SK-N-SH (cell line): ENCODE data around the gene TPP2.

Experiments
- CHD2 ChIP-seq: fragments of 150-350 bp; IDR thresholded peaks from 2 replicates; pipeline ENCODE4 v1.6.1; 2018; ENCODE audit warnings: low read length; ENCODE audit not compliant: partially characterized antibody
- CTCF ChIP-seq: fragments of 200-600 bp; sonication (generic); IDR thresholded peaks from 2 replicates; pipeline ENCODE4 v1.6.1; 2017; ENCODE audit warnings: antibody characterized with exemption, mild to moderate bottlenecking, moderate library complexity
- EP300 ChIP-seq, 2 experiments: IDR thresholded peaks; 2 replicates each; pipeline versions ENCODE4 v1.4.0 to v1.6.1; 2012; ENCODE audit warnings: borderline replicate concordance in 1 of 2, low read depth in 1 of 2, low read length in 1 of 2
- FOXJ3 ChIP-seq: sonication (generic); formaldehyde crosslinking; IDR thresholded peaks from 2 replicates; pipeline ENCODE4 v1.5.1; 2020; ENCODE audit warnings: mild to moderate bottlenecking, missing genetic modification reagents
- REST ChIP-seq: IDR thresholded peaks from 2 replicates; pipeline ENCODE4 v1.6.1; 2012; ENCODE audit warnings: mild to moderate bottlenecking, low read depth, low read length, moderate library complexity
- RXRA ChIP-seq: IDR thresholded peaks from 2 replicates; pipeline ENCODE4 v1.4.0; 2012; ENCODE audit warnings: low read depth, mild to moderate bottlenecking, borderline replicate concordance
- SMC3 ChIP-seq: IDR thresholded peaks from 2 replicates; pipeline ENCODE4 v1.6.1; 2012; ENCODE audit warnings: low read depth, low read length, improper control_type of control experiment
- TCF12 ChIP-seq: IDR thresholded peaks from 2 replicates; pipeline ENCODE4 v1.4.0; 2012
- USF2 ChIP-seq: fragments of 150-350 bp; IDR thresholded peaks from 2 replicates; pipeline ENCODE4 v1.6.1; 2017; ENCODE audit warnings: antibody characterized with exemption, low read length, low read depth, borderline replicate concordance
- YY1 ChIP-seq: IDR thresholded peaks from 2 replicates; pipeline ENCODE4 v1.4.0; 2012; ENCODE audit warnings: low read depth, mild to moderate bottlenecking

GRCh38 chr13:102609696-102610095 is 12.9 kb downstream of the TPP2 start:
- no peak for TF ChIP-seq CTCF
- TF ChIP-seq RXRA, result no peak
- no peak for TF ChIP-seq USF2
- no peak for TF ChIP-seq TCF12
- TF ChIP-seq EP300 (IDR thresholded peaks at IDR 0.05; ENCODE audit: borderline replicate concordance in 1 of 2, low read depth in 1 of 2, low read length in 1 of 2), result no peak
- TF ChIP-seq SMC3, result no peak
- no peak for TF ChIP-seq CHD2
- no peak for TF ChIP-seq REST
- TF ChIP-seq YY1, result no peak
- TF ChIP-seq FOXJ3 (CRISPR knock-in tag), result no peak
